UCSD-AML1 (cell line): ENCODE data around the gene LOX.
A peak's percentile ranks its signal among the peaks of the same experiment; 100 is the strongest.
"Not testable (repeated sequence)": the region's sequence is repeated elsewhere in the genome, so short reads cannot be mapped to it uniquely, and the experiment has no call there.

Experiments used
- DNase-seq: peaks from one replicate; lab custom pipeline; 2025; ENCODE audit not compliant: unreplicated experiment; lab: John Stamatoyannopoulos, UW

Gene LOX

DNA sequence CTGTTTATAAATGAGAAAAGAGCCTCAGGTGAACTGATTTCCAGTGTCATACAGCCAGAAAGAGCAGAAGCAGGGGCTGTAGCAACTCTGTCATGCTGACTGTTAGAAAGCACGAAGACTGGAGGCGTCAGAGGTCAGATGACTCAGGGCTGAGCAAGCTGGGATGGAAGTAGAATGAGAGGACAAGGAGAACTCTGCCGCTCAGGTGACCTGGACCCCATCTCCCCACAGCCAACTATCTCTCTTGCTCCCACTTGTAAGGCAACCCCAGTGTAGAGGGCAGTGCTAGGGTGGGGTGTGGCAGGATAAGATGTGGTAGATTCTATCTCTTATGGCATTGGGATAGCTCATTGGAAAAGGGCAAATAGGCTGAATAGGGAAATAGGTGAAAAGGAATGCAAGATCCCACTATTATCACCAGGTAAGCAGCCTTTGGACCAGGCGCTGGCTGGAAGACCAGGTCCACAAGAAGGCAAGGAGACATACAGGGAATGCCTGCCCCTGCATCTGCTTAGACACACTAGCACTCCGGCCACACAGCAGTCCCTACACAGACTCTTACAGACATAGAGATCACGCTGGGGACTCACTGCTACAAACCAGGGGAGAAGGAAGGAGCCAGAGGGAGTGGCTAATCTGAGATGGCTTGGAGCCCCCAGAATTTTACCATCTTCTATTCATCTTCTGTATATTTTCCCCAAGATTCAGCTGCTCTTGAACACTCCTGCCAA is 21.2 kb upstream of the LOX start:
- DNase-seq: no peak

DNA sequence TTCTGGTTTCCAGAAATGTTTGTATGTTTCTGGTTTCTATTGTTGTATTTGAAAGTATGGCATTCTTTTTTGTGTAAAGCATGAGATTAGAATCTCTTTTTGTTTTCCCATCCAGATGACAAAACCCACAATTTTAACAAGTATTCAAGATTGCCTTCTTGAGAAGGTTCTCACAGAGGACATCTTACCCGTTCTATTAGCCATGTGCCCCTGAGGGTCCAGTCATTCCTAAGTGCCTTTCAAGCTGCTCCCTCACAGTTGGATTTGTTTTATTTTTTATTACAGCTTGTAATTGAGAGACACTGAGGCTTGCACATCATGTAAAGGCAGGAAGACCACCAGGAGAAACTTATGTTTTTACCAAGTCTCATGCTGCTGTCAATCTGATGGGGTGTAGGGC is 19.3 kb upstream of the LOX start:
- no peak for DNase-seq

GRCh38 chr5:122095158-122095557 is 17.1 kb upstream of the LOX start:
- no peak for DNase-seq

DNA sequence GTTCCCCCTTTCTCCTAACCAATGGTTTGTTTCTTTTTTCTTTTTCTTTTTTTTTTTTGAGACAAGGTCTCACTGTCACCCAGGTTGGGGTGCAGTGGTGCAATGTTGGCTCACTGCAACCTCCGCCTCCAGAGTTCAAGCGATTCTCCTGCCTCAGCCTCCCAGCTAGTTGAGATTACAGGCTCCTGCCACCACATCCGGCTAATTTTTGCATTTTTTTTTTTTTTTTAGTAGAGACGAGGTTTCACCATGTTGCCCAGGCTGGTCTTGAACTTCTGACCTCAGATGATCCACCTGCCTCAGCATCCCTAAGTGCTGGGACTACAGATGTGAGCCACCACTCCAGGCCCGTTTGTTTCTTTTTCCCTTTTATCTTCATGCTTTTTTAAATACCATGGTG is 16.2 kb upstream of the LOX start:
- DNase-seq: not testable (repeated sequence)

GRCh38 chr5:122093415-122094180 is 15.5 kb upstream of the LOX start:
- no peak for DNase-seq

GRCh38 chr5:122091936-122092600 is 14.0 kb upstream of the LOX start:
- DNase-seq: no peak

GRCh38 chr5:122089096-122090013 is 11.3 kb upstream of the LOX start:
- no peak for DNase-seq

DNA sequence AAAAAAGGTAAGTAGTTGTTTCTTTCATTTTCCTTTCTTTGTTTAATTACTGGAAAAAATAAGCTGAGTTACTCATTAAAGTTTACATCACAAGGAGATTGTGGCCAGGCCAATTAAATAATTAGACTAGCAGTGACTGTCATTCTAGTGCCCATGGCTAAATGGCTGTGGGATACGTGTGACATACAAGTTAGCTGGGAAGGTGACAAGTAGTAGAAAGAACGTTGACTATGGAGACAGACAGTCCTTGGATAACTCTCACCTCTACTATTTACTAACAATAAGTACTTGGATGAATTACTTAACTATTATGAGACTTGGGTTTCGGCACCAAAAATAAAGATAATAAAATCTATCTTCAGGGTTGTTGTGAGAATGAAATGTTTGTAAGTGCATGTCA is 7.0 kb upstream of the LOX start:
- DNase-seq: no peak

GRCh38 chr5:122083535-122083934 is 5.5 kb upstream of the LOX start:
- DNase-seq: no peak

- DNase-seq: no peak
Observed at GRCh38 chr5:122081541-122081940, 3.5 kb upstream of the LOX start.

- peak; percentile 27 for DNase-seq
Observed at GRCh38 chr5:122077366-122078115, 518 bp downstream of the LOX start.

DNA sequence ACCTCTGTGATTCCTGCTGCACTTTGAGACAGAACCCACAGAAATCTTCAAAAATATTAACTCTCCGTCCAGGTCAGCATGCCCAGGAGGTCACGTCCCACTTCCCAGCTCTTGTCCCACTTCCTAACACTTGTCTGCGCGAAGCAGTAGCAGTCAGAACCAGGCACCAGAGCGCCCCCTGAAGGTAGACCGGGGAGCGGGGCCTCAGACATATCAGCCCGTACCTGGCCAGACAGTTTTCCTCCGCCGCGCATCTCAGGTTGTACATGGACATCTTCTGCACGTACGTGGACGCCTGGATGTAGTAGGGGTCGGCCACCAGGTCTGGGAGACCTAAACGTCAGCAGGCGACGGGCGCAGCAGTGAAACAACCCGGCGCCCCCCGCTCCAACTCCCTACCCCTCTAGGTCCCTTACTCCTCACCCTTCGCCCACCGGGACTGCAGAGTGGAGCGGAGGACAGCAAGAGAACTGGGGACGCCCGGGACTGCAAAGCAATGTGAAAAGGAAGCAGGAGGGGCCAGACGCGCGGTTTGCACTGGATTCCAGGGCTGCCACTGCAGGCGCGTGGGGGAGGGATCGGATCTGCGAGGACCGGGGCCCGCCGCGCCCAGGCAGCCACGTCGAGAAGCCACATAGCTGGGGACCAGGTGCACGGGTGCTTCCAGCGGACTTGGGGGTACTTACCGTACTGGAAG is 1.2 kb downstream of the LOX start:
- DNase-seq: peak; percentile 48

- no peak for DNase-seq
Observed at GRCh38 chr5:122076050-122076461, 2.0 kb downstream of the LOX start.

DNA sequence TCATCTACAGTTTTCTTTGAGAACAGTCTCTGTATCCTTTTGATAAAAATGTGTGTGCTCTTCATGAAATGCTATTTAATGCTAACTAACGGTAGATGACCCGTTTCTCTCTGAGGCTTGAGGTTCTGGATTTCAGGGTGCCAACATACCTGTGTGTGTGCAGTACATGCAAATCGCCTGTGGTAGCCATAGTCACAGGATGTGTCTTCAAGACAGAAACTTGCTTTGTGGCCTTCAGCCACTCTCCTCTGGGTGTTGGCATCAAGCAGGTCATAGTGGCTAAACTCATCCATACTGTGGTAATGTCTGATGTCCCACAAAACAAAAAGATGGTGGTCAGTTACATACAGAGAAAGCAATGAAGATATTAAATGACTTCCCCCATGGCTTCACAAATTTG is 4.2 kb downstream of the LOX start:
- no peak for DNase-seq

- DNase-seq: no peak
Observed at GRCh38 chr5:122073018-122073417, 5.0 kb downstream of the LOX start.

DNA sequence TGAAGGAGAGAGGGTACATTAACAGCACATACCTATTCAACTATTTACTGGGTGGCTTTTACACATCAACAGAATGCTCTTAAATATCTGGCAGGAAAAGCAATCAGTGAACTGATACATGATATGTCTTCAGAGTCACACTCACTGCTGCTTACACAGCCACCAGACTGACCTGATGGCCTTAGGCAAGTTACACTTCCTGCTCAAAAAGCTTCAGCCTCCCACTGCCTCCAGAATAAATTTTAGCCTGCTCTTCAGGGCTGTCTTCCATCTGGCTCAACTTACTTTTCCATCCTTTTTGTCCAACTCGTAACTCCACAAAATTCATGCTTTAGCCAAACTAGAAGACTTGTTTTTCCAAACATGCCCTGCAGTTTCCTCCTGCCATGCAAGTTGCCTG is 10.7 kb downstream of the LOX start:
- DNase-seq: no peak

- no peak for DNase-seq
Observed at GRCh38 chr5:122064992-122065391, 13.1 kb downstream of the LOX start.

GRCh38 chr5:122063836-122064235 is 14.2 kb downstream of the LOX start:
- DNase-seq: no peak

DNA sequence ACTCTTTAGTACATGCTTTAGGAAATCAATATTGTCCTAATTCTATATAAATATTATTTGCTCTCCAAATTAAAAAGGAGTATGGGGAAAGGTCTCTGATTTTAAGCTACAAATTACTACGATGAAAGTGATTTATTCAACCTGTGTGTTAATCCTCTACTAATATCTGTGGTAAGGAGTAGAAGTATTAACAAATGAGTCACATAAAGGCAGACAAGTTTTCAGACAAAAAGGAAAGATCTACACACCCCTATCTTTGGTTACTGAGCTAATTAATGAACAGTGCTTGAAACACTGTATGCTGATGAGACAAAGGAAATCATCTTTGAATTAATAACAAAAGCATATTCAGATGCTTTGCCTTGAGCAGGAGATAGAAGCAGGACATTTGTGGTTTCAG is 15.9 kb downstream of the LOX start:
- no peak for DNase-seq

DNA sequence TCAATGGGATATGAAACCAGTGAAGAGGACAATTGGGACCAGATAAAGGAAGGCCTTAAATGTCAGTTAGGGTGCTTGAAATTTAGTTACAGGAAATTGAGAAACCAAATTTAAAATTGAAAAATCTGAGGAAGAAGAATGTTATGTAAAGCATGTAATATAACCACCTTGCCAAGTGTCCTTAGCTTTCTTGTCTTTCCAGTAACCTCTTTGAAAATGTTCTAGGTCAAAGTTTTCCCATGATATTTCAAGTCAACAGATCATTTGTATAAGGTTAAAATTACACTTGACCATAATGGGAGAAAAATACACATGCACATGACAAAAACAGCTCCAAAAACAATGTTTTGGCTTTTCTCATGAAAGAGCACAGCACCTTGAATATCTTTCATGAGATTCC is 21.1 kb downstream of the LOX start:
- DNase-seq: no peak
